ENCODE results near the gene PRKAG3.
A peak's percentile ranks its signal among the peaks of the same experiment; 100 is the strongest.

PRKAG3 gene

DNA sequence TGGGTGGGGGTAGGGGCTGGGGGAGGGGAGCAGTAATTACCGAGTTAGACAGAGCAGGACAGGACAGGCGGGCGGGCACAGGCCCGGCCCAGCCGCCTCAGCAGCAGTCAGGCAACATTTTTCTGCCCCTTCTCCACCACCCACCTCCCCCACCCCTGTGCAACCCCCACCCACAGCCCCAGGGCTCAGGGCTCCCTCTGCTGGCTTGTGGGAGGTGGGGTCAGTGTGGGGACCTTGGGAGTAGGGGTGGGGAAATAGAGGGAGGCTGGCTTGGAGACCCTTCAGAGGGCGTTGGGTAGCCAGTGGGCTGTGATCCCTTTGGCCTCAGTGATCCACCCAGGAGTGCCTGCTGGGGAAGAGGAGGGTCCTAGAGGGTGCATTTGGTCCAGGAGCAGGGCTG lies 34.4 kb upstream of the PRKAG3 start:
- intact Hi-C loops (cut with DNase I) = no loop called here
- peak in 2 of 10 donors; percentile 12 to 24 for DNase-seq

DNA sequence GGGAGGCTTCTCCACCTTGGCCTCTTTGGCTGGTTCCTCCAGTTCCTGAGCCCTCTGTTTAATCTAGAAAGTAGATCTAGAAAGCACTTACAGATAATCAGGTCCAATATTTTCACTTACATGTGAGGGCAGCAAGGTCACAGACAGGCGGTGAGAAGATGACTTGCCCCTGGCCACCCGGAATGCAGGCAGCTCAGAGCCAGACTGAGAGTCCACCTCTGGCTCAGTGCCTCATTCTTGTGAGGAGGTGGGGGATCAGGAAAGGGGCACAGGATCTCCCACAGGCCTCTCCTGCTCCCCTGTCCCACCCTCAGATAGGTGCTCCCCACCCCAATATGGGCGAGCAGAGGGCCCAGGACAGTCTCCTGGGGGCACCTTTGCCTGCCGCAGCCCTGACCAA lies 33.8 kb upstream of the PRKAG3 start:
- intact Hi-C loops (cut with DNase I) = no loop called here
- DNase-seq = peak in 3 of 10 donors; percentile 13 to 59 (median 22)

DNA sequence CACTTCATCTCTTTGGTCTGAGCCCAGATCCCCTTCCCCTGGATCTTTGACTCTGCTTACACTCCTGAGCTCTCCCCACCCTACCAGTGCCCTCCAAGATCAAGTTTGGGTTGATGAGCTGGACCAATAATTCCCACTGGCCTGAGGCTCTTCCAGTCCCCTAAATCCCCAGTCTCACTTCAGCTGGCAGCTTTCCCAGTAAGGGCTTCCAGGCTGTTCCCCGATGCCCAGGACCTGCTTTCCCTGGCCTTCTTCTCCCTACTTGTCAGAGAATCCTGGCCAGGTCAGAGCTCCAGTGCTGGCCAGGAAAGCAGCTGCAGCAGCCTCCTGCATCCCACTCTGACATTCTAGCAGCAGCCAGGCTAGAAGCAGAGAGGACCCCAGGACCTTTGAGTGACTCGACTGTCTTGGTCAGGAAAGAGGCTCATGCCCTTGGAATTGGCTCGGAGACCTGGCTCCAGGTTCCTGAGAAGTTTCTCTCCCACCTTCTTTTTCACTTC lies 31.5 kb upstream of the PRKAG3 start:
- intact Hi-C loops (cut with DNase I) = no loop called here
- DNase-seq = peak in 1 of 10 donors; percentile 61

DNA sequence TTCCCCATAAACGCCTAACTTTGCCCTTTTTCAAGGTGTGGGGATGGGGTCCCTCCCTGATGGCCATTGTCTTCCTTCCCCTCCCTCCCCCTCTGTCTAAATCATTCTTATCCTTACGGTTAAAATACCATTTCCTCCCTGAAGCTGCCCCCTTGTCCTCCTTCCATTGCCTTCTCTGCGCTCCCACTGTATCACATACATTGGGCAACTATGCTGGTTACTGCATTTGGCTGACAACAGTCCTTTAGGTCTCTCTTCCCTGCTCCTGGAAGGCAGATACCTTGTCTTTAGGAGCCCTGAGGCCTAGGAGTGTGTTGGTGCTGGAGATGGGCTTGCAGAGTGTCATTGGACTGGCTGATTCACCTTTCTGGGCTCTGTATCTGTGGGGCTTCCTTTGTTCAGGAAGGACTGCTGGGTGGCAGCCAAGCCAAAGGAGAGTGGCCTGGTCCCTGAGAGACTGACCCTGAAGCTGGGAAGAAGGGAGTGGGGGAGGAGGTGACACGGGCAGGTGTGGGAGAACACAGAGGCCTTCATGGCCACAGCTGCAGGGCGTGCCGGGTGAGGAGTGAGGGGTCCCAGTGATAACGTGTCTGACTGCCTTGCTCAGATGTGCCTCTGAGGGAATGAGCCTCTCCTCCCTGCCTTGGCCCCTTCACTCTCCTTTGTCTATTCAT lies 30.2 kb upstream of the PRKAG3 start:
- peak in 2 of 10 donors; percentile 3 to 27 for DNase-seq
- intact Hi-C loops (cut with DNase I) = no loop called here

DNA sequence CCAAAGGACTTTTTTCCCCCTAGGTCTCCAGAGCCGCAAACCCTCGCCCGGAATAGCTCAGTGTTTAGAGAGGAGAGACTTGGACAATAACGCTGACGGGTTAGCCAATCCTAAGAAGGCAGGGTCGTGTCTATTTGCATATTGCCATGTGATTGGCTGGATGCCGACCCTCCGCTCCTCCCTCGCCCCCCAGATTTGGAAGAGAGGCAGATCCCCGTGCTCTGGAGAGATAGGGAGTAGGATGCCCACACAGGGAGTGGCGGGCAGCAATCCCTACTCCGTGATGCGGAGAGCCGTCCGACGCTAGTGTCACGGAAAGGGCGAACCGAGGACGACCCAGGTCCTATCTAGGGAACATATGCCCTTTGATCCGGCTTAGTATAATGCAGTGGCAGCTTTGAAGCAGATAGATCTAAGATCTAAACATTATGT lies 29.4 kb upstream of the PRKAG3 start:
- intact Hi-C loops (cut with DNase I) = no loop called here
- DNase-seq = peak in 2 of 10 donors; percentile 9 to 58

DNA sequence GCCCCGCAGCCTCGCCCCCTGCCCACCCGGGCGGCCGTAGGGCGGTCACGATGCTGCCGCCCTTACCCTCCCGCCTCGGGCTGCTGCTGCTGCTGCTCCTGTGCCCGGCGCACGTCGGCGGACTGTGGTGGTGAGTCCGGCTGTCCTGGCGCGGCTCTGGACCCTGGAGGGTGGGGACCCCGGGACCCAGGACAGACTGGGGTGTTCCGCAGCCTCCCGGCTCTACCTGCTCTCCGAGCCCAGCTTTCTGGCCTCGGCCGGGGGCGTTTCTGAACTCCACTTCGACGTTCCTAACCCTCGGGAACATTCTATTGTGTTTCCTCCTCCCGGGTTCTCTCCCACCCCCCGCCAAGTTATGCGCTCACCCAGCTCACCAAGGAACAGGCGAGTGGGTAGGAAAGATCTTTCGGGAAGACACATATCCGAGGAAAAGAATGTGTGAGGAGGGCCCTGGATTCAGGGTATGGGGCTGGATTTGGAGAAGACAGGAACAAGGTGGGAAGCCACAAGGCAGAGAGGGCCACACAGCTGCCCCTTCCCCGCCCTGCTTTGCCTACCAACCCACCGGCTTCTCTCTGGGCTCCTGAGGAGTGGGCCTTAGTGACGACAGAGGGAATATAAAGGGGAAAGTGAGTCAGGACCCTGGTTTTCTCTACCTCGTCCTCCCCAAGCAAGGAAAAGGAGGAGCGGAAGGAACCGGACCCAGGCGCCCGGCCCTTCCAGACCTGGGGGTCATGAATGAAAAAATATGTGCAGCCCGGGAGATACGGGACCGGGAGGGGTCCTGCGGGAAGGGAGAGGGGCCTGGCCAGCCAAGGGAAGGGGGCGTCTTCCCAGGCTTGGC lies 28.6 kb upstream of the PRKAG3 start:
- DNase-seq = peak in 2 of 10 donors; percentile 10 to 84
- intact Hi-C loops (cut with DNase I) = loop anchor here (10.0 kb wide), 1 partner anchor 125 kb away; the partner anchor contains the start of gene FEV

DNA sequence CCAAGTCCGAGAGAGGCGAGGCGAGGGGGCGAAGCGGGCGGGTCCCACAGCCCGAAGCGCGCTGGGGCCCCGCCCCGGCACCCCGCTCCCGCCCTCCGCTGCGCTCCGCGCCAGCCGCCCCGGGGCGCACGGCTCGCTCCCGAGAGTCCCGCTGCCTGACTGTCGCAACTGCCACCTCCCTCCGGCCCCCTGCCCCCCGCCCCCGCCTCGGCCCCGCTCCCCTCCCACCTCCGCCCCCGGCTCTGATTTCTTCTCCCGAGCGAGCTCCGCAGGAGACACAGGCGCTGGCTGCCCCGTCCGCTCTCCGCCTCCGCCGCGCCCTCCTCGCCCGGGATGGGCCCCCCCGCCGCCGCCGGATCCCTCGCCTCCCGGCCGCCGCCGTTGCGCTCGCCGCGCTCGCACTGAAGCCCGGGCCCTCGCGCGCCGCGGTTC lies 28.0 kb upstream of the PRKAG3 start, which contains the start of gene WNT6:
Gene WNT6 (plus strand): TSS at position 250 of the 432 bp plus-strand sequence. CDS start 233 bp downstream, outside the sequence.
- intact Hi-C loops (cut with DNase I) = loop anchor here (10.0 kb wide), 1 partner anchor 125 kb away; the partner anchor contains the start of gene FEV
- DNase-seq = peak in 2 of 10 donors; percentile 7 to 49

DNA sequence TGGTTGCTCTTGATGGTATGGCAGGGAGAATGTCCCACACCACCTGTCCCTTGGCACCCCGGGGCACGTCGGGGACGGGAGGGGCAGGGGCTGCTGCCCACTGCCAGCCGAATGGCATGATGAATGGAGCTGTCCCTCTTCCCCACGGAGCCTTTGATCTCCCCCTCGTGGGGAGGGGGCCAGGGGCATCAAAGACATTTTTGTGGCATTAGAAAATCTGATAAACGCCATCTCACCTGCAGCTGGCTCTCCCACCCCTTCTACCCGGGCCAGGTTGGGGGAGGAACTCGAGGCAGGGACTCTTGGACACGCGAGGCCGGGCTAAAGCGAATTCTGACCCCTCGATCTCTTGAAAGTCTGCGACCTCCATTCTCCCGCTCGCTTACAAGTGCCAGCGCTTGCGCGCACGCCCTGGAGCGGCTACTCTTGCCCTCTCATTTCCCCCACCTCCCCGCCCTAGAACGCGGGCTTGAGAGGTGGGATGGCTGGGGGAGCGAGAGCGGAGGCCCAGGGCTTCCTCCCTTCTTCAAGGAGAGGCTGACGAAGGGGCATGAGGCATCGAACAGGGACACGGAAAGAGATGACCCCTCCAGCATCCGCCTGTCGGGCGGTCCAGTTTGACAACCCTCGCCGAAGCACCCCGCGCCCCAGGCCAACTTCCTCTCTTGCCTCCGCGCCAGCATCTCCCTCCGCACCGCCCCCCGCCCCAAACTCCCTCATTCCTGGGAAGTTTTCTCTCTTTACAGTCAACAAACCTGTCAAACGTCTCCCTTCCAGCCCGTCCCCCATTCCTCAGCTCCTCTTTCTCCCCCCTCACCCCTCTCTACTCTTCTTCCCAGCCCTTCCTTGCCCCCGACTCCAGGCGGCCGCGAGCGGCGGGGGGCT lies 27.3 kb upstream of the PRKAG3 start:
- intact Hi-C loops (cut with DNase I) = loop anchor here (10.0 kb wide), 1 partner anchor 126 kb away; the partner anchor contains the start of gene FEV
- DNase-seq = peak in 2 of 10 donors; percentile 10 to 79

DNA sequence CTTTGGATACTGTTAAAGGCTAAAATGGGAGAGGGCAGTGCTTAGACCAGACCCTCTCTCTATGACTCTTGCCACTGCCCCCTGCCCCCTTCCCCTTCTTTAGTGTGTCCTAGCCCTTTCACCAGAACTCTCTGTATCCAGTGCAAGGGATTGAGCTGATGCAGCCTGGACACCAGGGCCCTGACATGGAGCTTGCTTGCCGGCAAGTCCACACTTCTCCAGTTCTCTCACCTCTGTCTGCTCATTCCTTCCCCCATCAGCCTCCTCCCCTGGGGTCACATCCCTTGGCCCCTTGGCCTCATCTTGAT lies 26.5 kb upstream of the PRKAG3 start:
- intact Hi-C loops (cut with DNase I) = loop anchor here (10.0 kb wide), 1 partner anchor 127 kb away; the partner anchor contains the start of gene FEV
- peak in 2 of 10 donors; percentile 8 to 41 for DNase-seq

DNA sequence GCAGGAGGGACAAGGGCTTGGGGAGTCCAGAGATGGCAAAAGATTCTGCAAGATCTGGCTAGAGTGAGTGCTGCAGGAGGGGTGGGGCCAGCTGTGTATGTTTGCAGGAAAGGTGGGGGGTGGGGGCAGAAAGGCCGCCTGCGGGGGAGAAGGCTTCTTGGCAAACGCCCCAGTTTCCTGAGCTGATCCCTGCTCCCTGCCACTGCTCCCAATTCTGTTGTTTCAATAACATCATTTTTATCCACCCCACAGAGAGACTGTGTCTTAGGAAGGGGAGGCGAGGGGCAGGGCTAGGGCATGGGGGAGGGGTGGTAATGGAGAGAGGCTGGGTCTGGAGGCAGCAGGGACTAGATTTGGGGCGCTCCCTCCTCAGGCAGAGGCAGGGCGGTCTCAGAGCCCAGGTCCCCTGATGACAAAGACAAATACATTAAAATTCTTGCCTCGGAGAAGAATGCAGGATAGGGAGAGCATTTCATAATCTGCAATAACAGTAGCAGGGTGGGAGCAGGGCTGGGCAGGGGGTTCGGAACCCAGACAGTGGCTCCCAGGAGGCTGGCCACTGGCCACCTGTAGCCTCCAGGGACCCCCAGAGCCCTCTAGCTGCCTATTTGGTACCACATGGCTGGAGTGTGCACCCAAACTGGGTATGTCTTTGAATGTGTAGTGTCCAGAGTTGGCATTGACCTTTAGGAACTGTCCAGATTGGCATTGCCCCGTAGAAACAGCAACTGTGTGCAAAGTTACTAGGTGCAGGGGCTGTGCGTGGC lies 26.0 kb upstream of the PRKAG3 start:
- intact Hi-C loops (cut with DNase I) = loop anchor here (10.0 kb wide), 1 partner anchor 127 kb away; the partner anchor contains the start of gene FEV
- DNase-seq = peak in 2 of 10 donors; percentile 2 to 21

DNA sequence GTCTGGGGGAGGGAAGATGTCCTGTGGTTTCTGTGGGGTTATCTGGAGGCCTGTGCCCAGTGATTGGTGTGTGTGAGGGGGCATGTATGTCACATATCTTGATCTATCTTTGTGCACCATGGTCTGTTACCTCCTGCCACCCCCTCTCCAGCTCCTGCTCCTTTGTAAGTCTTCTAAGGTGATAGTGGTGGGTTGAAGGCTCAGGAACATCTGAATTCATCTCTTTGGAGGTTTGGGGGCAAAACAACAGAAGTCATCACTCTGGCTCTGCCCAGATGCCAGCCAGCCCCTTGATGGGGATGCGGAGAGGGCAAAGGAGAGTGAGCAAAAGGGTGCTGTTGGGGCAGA lies 25.3 kb upstream of the PRKAG3 start:
- intact Hi-C loops (cut with DNase I) = loop anchor here (10.0 kb wide), 1 partner anchor 128 kb away; the partner anchor contains the start of gene FEV
- peak in 1 of 10 donors; percentile 16 for DNase-seq

DNA sequence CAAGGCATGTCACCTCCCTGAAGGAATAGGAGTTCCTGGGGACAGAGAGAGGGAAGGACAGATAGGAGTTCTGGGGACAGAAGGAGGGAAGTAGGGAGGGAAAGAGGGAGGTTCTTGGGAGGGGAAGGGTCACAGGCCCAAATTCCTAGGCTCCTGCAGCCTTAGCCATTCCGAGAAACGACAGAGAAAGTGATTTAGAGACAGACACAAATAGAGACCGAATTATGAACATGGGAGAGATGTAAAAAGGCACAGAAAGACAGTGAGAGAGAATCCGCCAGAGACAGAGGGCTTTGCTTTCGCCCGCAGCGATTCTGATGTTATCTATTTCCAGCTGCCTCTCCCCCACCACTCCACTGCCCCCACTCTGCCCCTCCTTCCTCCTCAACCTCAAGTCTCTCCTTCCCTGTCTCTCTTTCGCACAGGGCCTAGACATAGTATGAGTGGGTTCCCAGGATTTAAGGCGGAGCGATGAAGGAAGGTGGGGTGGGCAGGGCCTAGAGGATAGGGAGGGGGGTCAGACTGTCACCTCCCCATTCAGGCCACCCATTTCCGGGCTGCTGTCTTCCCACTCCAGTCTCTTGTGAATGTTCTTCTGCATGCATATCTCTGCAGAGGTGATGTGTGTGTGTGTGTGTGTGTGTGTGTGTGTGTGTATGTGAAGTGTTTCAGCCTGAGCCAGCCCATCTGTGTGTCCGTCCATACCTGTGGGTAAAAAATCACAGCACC lies 24.7 kb upstream of the PRKAG3 start:
- peak in 2 of 10 donors; percentile 2 to 20 for DNase-seq
- intact Hi-C loops (cut with DNase I) = loop anchor here (10.0 kb wide), 1 partner anchor 128 kb away; the partner anchor contains the start of gene FEV

DNA sequence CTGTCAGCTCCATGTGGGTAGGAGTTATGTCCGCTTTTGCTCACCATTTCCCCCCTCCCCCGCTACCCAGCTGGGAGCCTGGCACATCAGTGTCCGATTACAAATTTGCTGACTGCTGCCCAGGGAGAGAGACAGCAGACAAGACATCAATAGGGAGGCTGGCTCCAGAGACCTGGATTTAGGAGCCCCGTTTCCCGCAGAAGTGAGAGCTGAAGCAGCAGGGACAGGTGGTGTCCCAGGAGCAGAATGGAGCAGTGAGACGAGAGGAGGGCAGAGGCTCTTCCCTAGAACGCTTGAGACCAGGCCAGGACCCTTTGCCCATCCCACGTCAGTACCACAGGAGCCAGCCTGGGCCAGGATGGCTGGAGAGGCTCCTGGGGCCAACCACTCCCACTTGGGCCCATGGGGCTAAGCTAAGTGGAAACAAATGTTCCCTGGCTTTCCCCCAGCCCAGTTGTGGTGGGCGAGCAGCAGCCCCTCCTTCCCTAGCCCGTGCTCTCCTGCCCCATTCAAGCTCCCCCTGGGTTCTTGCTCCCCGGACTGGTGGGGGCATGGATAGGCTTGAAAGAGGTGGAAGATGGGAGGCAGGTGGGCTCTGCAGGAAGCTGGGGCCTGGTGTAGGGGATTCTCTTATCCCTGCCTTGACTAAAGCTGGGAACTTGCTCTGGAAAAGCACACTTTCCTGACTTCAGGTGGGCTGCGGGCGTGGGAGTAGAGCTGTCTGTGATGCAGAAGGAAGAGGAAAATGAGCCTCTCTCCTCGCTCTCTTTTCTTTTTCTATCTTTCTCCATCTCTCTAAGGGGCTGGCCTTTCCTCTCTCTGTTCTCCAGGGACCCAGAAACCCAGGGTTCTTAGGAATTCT lies 23.9 kb upstream of the PRKAG3 start:
- DNase-seq = peak in 2 of 10 donors; percentile 6 to 41
- intact Hi-C loops (cut with DNase I) = loop anchor here (10.0 kb wide), 1 partner anchor 129 kb away; the partner anchor contains the start of gene FEV

DNA sequence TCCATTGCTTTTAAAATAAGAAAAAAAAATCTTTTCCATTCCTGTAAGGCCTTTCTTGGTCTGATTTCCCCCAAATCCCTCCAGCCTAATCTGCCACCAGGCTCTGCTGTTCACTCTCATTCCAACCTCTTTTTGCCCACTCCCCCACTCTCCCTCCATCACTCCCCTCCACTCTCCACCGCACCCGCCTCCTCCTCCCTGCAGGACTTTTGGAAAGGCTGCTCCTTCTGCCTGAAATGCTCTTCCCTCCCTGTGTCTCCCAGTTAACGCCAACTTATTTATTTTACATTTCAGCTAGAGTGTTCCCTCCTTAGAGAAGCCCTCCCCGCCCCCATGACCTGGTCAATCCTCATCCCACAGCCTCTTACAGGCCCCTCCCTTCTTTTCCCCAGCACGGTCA lies 23.3 kb upstream of the PRKAG3 start:
- intact Hi-C loops (cut with DNase I) = loop anchor here (10.0 kb wide), 1 partner anchor 130 kb away; the partner anchor contains the start of gene FEV
- DNase-seq = peak in 1 of 10 donors; percentile 21

DNA sequence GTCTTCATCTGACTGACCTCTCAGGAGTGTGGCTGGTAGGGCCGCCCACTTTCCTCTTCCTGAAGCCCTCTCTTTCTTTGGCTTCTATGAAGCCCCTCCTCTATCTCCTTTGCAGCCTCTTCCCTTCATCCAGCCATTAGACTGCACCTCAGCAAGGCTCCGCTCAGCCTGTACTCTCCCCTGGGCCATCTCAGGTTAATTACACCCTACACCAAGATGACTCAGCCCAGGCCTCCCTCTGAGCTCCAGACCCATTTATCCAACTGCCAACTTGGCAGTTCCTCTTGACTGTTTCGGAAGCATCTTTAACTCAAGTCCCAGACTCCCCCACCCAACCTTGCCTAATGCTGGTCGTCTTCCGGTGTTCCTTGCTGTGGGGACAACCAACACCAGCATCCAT lies 22.2 kb upstream of the PRKAG3 start:
- peak in 1 of 10 donors; percentile 39 for DNase-seq
- intact Hi-C loops (cut with DNase I) = loop anchor here (2.0 to 10.0 kb wide), 2 partner anchors 45 to 131 kb away; partner anchors contain the start of gene FEV

DNA sequence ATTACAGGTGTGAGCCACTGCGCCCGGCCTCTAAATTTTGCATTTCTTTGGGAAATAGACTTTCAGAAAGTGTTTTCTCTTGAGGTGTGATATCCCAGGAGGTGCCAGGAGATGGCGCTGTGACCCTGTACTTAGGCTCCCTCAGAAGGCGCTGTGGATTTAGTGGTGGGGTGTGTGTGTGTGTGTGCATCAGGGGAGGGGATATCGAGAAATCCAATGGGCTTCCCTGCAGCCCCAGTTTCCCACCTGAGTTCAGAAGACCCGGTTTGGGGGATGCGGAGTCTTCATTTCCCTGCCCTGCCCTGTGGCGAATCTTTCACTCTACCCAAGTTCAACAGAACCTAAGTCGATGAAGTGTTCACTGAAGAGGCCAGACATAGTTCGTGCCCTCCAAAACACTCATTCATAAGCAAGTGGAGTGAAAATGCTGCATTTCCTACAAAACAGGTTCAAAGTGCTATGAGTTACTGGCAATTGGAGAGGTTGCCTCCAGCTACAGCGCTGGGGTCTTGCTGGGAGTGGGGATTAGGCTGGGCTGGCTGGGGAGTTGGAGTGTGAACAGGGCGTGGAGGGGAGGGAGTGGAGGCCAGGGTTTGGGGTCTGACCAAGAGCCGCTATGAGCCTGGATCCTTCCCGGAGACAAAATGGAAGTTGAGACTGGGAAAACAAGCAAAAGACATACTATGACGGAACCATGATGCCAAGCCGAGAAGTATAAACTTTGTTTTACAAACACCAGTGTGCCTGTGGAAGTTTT lies 21.5 kb upstream of the PRKAG3 start:
- peak in 7 of 10 donors; percentile 60 to 94 (median 65) for DNase-seq
- intact Hi-C loops (cut with DNase I) = loop anchor here (2.0 to 10.0 kb wide), 2 partner anchors 46 to 132 kb away; partner anchors contain the start of gene FEV
